Upper lobe of right lung (tissue), 1 donor: ENCODE data around the gene OR13G1. TPM values are rescaled to one million over a fixed set of nuclear protein-coding genes. Genes with fewer than 3 reads are reported as not detected.

Source experiments
- ATAC-seq: fragments of 200-7000 bp; cut with Tn5 transposase; one replicate; pipeline ENCODE4 v1.9.1; 2020; ENCODE audit warnings: mild to moderate bottlenecking, moderate library complexity
- DNase-seq: peaks from one replicate; pipeline ENCODE4 v3.0.0-alpha.2; 2020
- H3K27ac ChIP-seq: fragments of 200-600 bp; one replicate; pipeline ENCODE4 v1.8.0; 2022
- H3K27me3 ChIP-seq: fragments of 200-600 bp; one replicate; pipeline ENCODE4 v1.8.0; 2022; ENCODE audit warnings: mild to moderate bottlenecking
- H3K36me3 ChIP-seq: fragments of 200-600 bp; one replicate; pipeline ENCODE4 v1.8.0; 2022
- H3K4me1 ChIP-seq: fragments of 200-600 bp; one replicate; pipeline ENCODE4 v1.8.0; 2022
- H3K4me3 ChIP-seq: fragments of 200-600 bp; one replicate; pipeline ENCODE4 v1.8.0; 2022; ENCODE audit warnings: mild to moderate bottlenecking
- H3K9me3 ChIP-seq: fragments of 200-600 bp; one replicate; pipeline ENCODE4 v1.8.0; 2022
- CTCF ChIP-seq: fragments of 200-600 bp; IDR thresholded peaks from one replicate; pipeline ENCODE4 v1.8.0; 2022; ENCODE audit warnings: antibody characterized with exemption
- intact Hi-C: fragments of 100-400 bp; cut with DNase I; formaldehyde crosslinking; loops from one replicate; pipeline ENCODE4 v1.11.0; 2022
- total RNA-seq: library from RNA; stranded (reverse); fragmentation: NEBNext Ultra II Directional; extraction: Animal tissue kit (Norgen Biotek cat#: 25700); gene quantifications from one replicate; pipeline ENCODE4 v1.2.1, GENCODE V29; 2021
- donor health status: DM: no; HTN: yes; CAD: no; lungs with severe emphysema.

The OR13G1 gene
- total RNA-seq, 1 donor from 2014 or later: not detected

- ATAC-seq (no peak), DNase-seq (no peak)
- Histone ChIP-seq H3K9me3 (no peaks in the 10 kb centered on the region), H3K36me3 (no peaks in the 10 kb centered on the region), H3K27ac (no peak overlapping the region), H3K4me1 (no peaks in the 10 kb centered on the region), H3K27me3 (no peaks in the 10 kb centered on the region), H3K4me3 (no peak overlapping the region)
- intact Hi-C loops: no loop called here
- TF ChIP-seq CTCF: no peak
Observed at GRCh38 chr1:247647864-247648263, 31.7 kb downstream of the OR13G1 start.

- no peak for TF ChIP-seq CTCF
- no peak overlapping the region for H3K4me3 ChIP-seq
Observed at GRCh38 chr1:247646867-247647266, 32.7 kb downstream of the OR13G1 start.

GRCh38 chr1:247642742-247643141 lies 36.8 kb downstream of the OR13G1 start:
- no peaks in the 10 kb centered on the region for H3K4me1 ChIP-seq

More at GRCh38 chr1:247646867-247647266, 32.7 kb downstream of the OR13G1 start:
- Histone ChIP-seq H3K27me3 (no peaks in the 10 kb centered on the region), H3K27ac (no peak overlapping the region), H3K36me3 (no peaks in the 10 kb centered on the region), H3K9me3 (no peaks in the 10 kb centered on the region), H3K4me1 (no peaks in the 10 kb centered on the region)
- intact Hi-C loops: no loop called here
- DNase-seq: no peak
- ATAC-seq: peak; percentile 24

GRCh38 chr1:247639381-247639981 lies 40.1 kb downstream of the OR13G1 start:
- no peak for TF ChIP-seq CTCF
- Histone ChIP-seq H3K36me3 (no peaks in the 10 kb centered on the region), H3K4me3 (peak overlapping the region; percentile 40), H3K4me1 (no peaks in the 10 kb centered on the region), H3K9me3 (no peaks in the 10 kb centered on the region), H3K27me3 (no peaks in the 10 kb centered on the region), H3K27ac (no peak overlapping the region)
- DNase-seq (peak; percentile 87), ATAC-seq (peak; percentile 96)
- intact Hi-C loops: no loop called here

More at GRCh38 chr1:247642742-247643141, 36.8 kb downstream of the OR13G1 start:
- intact Hi-C loops: no loop called here
- no peak for TF ChIP-seq CTCF
- Histone ChIP-seq H3K27me3 (no peaks in the 10 kb centered on the region), H3K27ac (no peak overlapping the region), H3K9me3 (no peaks in the 10 kb centered on the region), H3K4me3 (no peak overlapping the region), H3K36me3 (no peaks in the 10 kb centered on the region)
- ATAC-seq: no peak
- DNase-seq: no peak

- intact Hi-C loops: no loop called here
- H3K27ac ChIP-seq: no peak overlapping the region
- H3K4me3 ChIP-seq: peak overlapping the region; percentile 40
- H3K36me3 ChIP-seq: no peaks in the 10 kb centered on the region
- no peak for ATAC-seq
- TF ChIP-seq CTCF: no peak
- H3K27me3 ChIP-seq: no peaks in the 10 kb centered on the region
- DNase-seq: no peak
- H3K4me1 ChIP-seq: no peaks in the 10 kb centered on the region
- no peaks in the 10 kb centered on the region for H3K9me3 ChIP-seq
Observed at GRCh38 chr1:247638781-247639180, 40.8 kb downstream of the OR13G1 start.

GRCh38 chr1:247638011-247638410 lies 41.5 kb downstream of the OR13G1 start:
- DNase-seq (no peak), ATAC-seq (no peak)
- intact Hi-C loops: no loop called here
- H3K36me3 ChIP-seq: no peaks in the 10 kb centered on the region
- no peak overlapping the region for H3K27ac ChIP-seq
- no peak for TF ChIP-seq CTCF
- no peaks in the 10 kb centered on the region for H3K4me1 ChIP-seq
- no peak overlapping the region for H3K4me3 ChIP-seq
- no peaks in the 10 kb centered on the region for H3K27me3 ChIP-seq
- H3K9me3 ChIP-seq: no peaks in the 10 kb centered on the region
